ENCODE results near the gene MOSMO. TPM values are rescaled to one million over a fixed set of nuclear protein-coding genes. Genes with fewer than 3 reads are reported as not detected.
"Not testable (repeated sequence)": the region's sequence is repeated elsewhere in the genome, so short reads cannot be mapped to it uniquely, and the experiment has no call there.

MOSMO gene
- total RNA-seq, 1 experiment from 2014 or later: 30.1 TPM

GRCh38 chr16:22034503-22034902 is 26.6 kb downstream of the MOSMO start:
- H3K9me3 Mint-ChIP-seq (ENCODE audit: low read depth, unreplicated experiment): no peaks in the 10 kb centered on the region
- no TSS peak for BruUV-seq (replicated peaks)
- H3K27ac Mint-ChIP-seq (ENCODE audit: unreplicated experiment): no peak overlapping the region
- H3K4me1 Mint-ChIP-seq (ENCODE audit: low read depth, unreplicated experiment): peaks cover 20% of the 10 kb centered on the region
- peaks cover 11% of the 10 kb centered on the region for H3K36me3 Mint-ChIP-seq (ENCODE audit: insufficient read depth, unreplicated experiment)
- no peaks in the 10 kb centered on the region for H3K27me3 Mint-ChIP-seq (ENCODE audit: unreplicated experiment)
- TF ChIP-seq, protein P1, sequence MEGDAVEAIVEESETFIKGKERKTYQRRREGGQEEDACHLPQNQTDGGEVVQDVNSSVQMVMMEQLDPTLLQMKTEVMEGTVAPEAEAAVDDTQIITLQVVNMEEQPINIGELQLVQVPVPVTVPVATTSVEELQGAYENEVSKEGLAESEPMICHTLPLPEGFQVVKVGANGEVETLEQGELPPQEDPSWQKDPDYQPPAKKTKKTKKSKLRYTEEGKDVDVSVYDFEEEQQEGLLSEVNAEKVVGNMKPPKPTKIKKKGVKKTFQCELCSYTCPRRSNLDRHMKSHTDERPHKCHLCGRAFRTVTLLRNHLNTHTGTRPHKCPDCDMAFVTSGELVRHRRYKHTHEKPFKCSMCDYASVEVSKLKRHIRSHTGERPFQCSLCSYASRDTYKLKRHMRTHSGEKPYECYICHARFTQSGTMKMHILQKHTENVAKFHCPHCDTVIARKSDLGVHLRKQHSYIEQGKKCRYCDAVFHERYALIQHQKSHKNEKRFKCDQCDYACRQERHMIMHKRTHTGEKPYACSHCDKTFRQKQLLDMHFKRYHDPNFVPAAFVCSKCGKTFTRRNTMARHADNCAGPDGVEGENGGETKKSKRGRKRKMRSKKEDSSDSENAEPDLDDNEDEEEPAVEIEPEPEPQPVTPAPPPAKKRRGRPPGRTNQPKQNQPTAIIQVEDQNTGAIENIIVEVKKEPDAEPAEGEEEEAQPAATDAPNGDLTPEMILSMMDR (IDR thresholded peaks at IDR 0.05; ENCODE audit: unreplicated experiment): no peak
- DNase-seq: no peak
- CTCF ChIA-PET: no interaction called here
- H3K4me3 Mint-ChIP-seq (ENCODE audit: low read depth, unreplicated experiment): no peak overlapping the region
- intact Hi-C loops (cut with micrococcal nuclease; ENCODE audit: unreplicated experiment): no loop called here

DNA sequence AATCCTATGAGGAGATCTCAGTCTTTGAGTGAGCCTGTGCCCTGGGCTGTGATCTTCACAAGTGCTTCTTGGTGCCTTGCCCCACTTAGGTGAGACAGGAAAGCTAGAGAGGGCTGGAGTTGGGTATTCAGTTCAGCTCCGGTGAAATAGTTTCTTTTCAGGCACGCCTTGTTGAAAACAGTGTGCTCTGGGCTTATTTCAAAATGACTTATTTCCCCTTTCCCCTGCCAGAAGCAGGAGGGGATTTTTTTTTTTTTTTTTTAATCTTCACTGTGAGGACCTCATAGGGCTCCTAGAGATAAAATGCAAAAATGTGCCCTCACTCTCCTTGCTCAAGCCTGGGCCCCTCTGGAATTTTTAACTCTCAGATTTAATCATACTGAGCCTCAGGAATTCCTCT is 27.2 kb downstream of the MOSMO start:
- no peak overlapping the region for H3K4me3 Mint-ChIP-seq (ENCODE audit: low read depth, unreplicated experiment)
- BruUV-seq (replicated peaks): no TSS peak
- H3K36me3 Mint-ChIP-seq (ENCODE audit: insufficient read depth, unreplicated experiment): peaks cover 11% of the 10 kb centered on the region
- peaks cover 14% of the 10 kb centered on the region for H3K4me1 Mint-ChIP-seq (ENCODE audit: low read depth, unreplicated experiment)
- CTCF ChIA-PET: no interaction called here
- TF ChIP-seq, protein P1 (IDR thresholded peaks at IDR 0.05; ENCODE audit: unreplicated experiment): no peak
- H3K27ac Mint-ChIP-seq (ENCODE audit: unreplicated experiment): no peak overlapping the region
- DNase-seq: no peak
- no peaks in the 10 kb centered on the region for H3K9me3 Mint-ChIP-seq (ENCODE audit: low read depth, unreplicated experiment)
- intact Hi-C loops (cut with micrococcal nuclease; ENCODE audit: unreplicated experiment): no loop called here
- no peaks in the 10 kb centered on the region for H3K27me3 Mint-ChIP-seq (ENCODE audit: unreplicated experiment)

GRCh38 chr16:22043882-22044281 is 36.0 kb downstream of the MOSMO start:
- H3K9me3 Mint-ChIP-seq (ENCODE audit: low read depth, unreplicated experiment); BruUV-seq (replicated peaks); CTCF ChIA-PET; H3K27me3 Mint-ChIP-seq (ENCODE audit: unreplicated experiment); DNase-seq; H3K4me3 Mint-ChIP-seq (ENCODE audit: low read depth, unreplicated experiment); H3K27ac Mint-ChIP-seq (ENCODE audit: unreplicated experiment); H3K36me3 Mint-ChIP-seq (ENCODE audit: insufficient read depth, unreplicated experiment); H3K4me1 Mint-ChIP-seq (ENCODE audit: low read depth, unreplicated experiment); intact Hi-C loops (cut with micrococcal nuclease; ENCODE audit: unreplicated experiment): not testable (repeated sequence)

GRCh38 chr16:22045888-22046287 is 38.0 kb downstream of the MOSMO start:
- CTCF ChIA-PET; BruUV-seq (replicated peaks); intact Hi-C loops (cut with micrococcal nuclease; ENCODE audit: unreplicated experiment); H3K27ac Mint-ChIP-seq (ENCODE audit: unreplicated experiment); H3K9me3 Mint-ChIP-seq (ENCODE audit: low read depth, unreplicated experiment); H3K4me1 Mint-ChIP-seq (ENCODE audit: low read depth, unreplicated experiment); DNase-seq; H3K27me3 Mint-ChIP-seq (ENCODE audit: unreplicated experiment); H3K4me3 Mint-ChIP-seq (ENCODE audit: low read depth, unreplicated experiment); H3K36me3 Mint-ChIP-seq (ENCODE audit: insufficient read depth, unreplicated experiment): not testable (repeated sequence)

DNA sequence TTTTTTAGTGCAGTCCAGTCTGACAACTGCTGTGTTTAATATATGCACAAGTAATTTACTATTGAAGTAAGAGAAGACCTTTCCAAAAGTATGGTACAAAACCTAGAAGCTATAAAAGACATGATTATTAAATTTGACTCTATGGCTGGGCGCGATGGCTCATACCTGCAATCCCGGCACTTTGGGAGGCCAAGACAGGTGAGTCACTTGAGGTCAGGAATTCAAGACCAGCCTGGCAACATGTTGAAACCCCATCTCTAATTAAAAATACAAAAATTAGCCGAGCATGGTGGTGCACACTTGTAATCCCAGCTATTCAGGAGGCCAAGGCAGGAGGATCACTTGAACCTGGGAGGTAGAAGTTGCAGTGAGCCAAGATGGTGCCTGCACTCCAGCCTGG is 43.1 kb downstream of the MOSMO start:
- Mint-ChIP-seq H3K27ac (ENCODE audit: unreplicated experiment) (no peak overlapping the region), H3K4me1 (ENCODE audit: low read depth, unreplicated experiment) (no peaks in the 10 kb centered on the region), H3K27me3 (ENCODE audit: unreplicated experiment) (no peaks in the 10 kb centered on the region), H3K4me3 (ENCODE audit: low read depth, unreplicated experiment) (no peak overlapping the region), H3K9me3 (ENCODE audit: low read depth, unreplicated experiment) (no peaks in the 10 kb centered on the region), H3K36me3 (ENCODE audit: insufficient read depth, unreplicated experiment) (no peaks in the 10 kb centered on the region)
- TF ChIP-seq, protein P1 (IDR thresholded peaks at IDR 0.05; ENCODE audit: unreplicated experiment): no peak
- BruUV-seq (replicated peaks): no TSS peak
- intact Hi-C loops (cut with micrococcal nuclease; ENCODE audit: unreplicated experiment): no loop called here
- CTCF ChIA-PET: interaction anchor here (0.7 kb wide), 2 partner anchors 33 to 1852 kb away, joined by 3 to 4 read pairs; no protein-coding TSS in a partner anchor
- no peak for DNase-seq

Data from Calu3 (cell line).